Spleen (tissue), 11 donors: ENCODE measurements around the gene CLEC16A. TPM values are rescaled to one million over a fixed set of nuclear protein-coding genes. Genes with fewer than 3 reads are reported as not detected.

ENCODE experiments used
- DNase-seq: peaks from one replicate; pipeline ENCODE4 v3.0.0-alpha.2; 2020
- H3K27ac ChIP-seq, 8 donors: fragments of 200-600 bp; sonication (generic) in 7 of 8; 1 replicate in 4 of 8; 2 replicates in 4 of 8; pipeline versions ENCODE4 v1.5.0 to v1.8.0; 2016 to 2021; ENCODE audit warnings: inconsistent platforms in 4 of 8, mild to moderate bottlenecking in 4 of 8, moderate library complexity in 1 of 8
- H3K27me3 ChIP-seq, 7 donors: fragments of 200-600 bp; sonication (generic) in 6 of 7; replicated peaks in 1 of 7; 1 replicate in 4 of 7; 2 replicates in 3 of 7; pipeline versions ENCODE4 v1.5.0 to v1.8.0; 2016 to 2021; ENCODE audit warnings: inconsistent platforms in 3 of 7, mild to moderate bottlenecking in 1 of 7
- H3K36me3 ChIP-seq, 6 donors: fragments of 200-600 bp; sonication (generic) in 5 of 6; 1 replicate in 4 of 6; 2 replicates in 2 of 6; pipeline versions ENCODE4 v1.5.0 to v1.8.0; 2016 to 2021; ENCODE audit warnings: inconsistent platforms in 2 of 6
- H3K4me1 ChIP-seq, 6 donors: fragments of 200-600 bp; sonication (generic) in 5 of 6; 1 replicate in 3 of 6; 2 replicates in 3 of 6; pipeline versions ENCODE4 v1.5.0 to v1.8.0; 2016 to 2021; ENCODE audit warnings: inconsistent platforms in 3 of 6
- H3K4me3 ChIP-seq, 8 donors: fragments of 200-600 bp; sonication (generic) in 7 of 8; 1 replicate in 4 of 8; 2 replicates in 4 of 8; pipeline versions ENCODE4 v1.5.0 to v1.8.0; 2016 to 2021; ENCODE audit warnings: inconsistent platforms in 4 of 8, mild to moderate bottlenecking in 4 of 8, moderate library complexity in 2 of 8
- H3K9me3 ChIP-seq, 8 donors: fragments of 200-600 bp; sonication (generic) in 7 of 8; 1 replicate in 4 of 8; 2 replicates in 4 of 8; pipeline versions ENCODE4 v1.5.0 to v1.8.0; 2016 to 2021; ENCODE audit warnings: inconsistent platforms in 4 of 8
- POLR2A ChIP-seq, 3 donors: fragments of 450-650 bp; IDR thresholded peaks; one replicate each; pipeline ENCODE4 v1.5.1; 2017; ENCODE audit warnings: antibody characterized with exemption in 3 of 3, mild to moderate bottlenecking in 1 of 3
- POLR2AphosphoS5 ChIP-seq, 3 donors: sonication (generic); formaldehyde crosslinking; IDR thresholded peaks; one replicate each; pipeline ENCODE4 v1.5.1; 2017; ENCODE audit warnings: antibody characterized with exemption in 3 of 3
- WGBS, 5 donors: extraction: QIAGEN DNeasy Blood & Tissue Kit in 3 of 5; methylation state at CpG; one replicate each; pipeline versions ENCODE4 v1.1.5 to v1.1.7; 2013 to 2018; 5-methylcytosine and 5-hydroxymethylcytosine counted together
- intact Hi-C: fragments of 100-400 bp; cut with DNase I; formaldehyde crosslinking; loops from one replicate; pipeline ENCODE4 v1.15.0; 2023; ENCODE audit warnings: low total_unique reads
- polyA plus RNA-seq, 3 donors: library from polyadenylated mRNA; stranded (reverse); fragments of 200-250 nt; gene quantifications; one replicate each; pipeline ENCODE4 v1.2.1, GENCODE V29; 2013
- total RNA-seq, 7 donors: library from RNA; depleted of rRNA in 3 of 7; stranded (reverse); fragments of >200 nt in 3 of 7; fragmentation: NEBNext Ultra II Directional in 4 of 7; extraction: Animal tissue kit (Norgen Biotek cat#: 25700) in 4 of 7; gene quantifications; one replicate each; pipeline versions ENCODE4 v1.1.0 to v1.2.1, GENCODE V29; 2016 to 2021
- TF ChIP-seq, protein P1 (sequence below), 11 experiments: fragments of 200-600 bp in 7 of 11; fragments of 450-650 bp in 4 of 11; sonication (generic) in 4 of 11; IDR thresholded peaks in 8 of 11; conservative IDR thresholded peaks in 3 of 11; 1 replicate in 7 of 11; 2 replicates in 4 of 11; pipeline versions ENCODE4 v1.4.0 to v1.8.0; 2016 to 2021; ENCODE audit warnings: antibody characterized with exemption in 11 of 11, inconsistent platforms in 4 of 11, mild to moderate bottlenecking in 1 of 11
- donor health status: healthy with polysubstance abuse.
- donor health status: DM: no; HTN: no; CAD: no; lungs with moderate emphysema.
- donor health status: DM: no; HTN: no; CAD: no.
- donor health status: Bipolar disorder and iron deficiency.
- donor health status: healthy.
- donor health status: DM: no; HTN: no; CAD: no.
- donor health status: DM: yes; HTN: yes; CAD: no.

CLEC16A gene
- total and polyA plus RNA-seq, 10 donors: 7.3 to 54.6 (median 35.1) TPM

DNA sequence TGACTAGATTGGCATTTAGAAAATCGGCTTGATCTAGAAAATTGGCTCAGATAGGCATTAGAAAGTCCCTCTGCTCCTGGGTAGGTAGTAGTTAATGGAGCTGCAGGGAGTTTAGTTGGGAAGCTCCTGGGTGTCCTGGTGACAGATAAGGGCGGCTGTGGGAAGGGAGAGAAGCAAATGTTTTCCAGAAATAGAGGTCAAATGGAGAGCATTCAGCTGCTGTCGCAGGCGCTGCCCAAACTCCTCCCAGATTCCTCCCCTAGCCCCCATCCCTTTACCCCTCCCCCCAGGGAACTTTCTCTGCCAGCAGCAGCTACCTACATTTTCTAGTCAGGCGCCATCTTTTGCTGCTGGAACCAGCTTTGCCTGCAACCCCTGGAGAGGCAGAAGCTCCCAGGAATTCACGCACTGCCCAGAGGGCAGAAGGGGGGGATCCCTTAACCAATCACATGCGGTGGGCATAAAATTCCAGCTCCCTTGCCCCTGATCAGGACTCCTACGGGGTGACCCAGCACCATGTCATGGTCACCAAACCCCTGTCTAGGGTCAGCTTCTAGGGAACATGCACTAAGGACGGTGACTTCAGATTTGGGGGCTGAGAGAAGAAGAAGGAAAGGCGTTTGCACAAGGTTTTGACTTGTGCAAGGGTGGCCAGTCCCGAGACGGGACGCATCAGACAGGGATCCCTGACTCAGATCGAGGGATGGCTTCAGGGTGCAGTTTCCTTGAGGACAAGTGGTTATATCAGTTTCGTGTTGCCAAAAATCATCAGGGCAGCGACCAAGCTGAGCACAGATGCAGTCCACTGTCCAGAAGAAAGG is 267.8 kb downstream of the CLEC16A start:
- TF ChIP-seq POLR2A (IDR thresholded peaks at IDR 0.05) (no peak), POLR2AphosphoS5 (IDR thresholded peaks at IDR 0.05) (no peak)
- TF ChIP-seq, protein P1, sequence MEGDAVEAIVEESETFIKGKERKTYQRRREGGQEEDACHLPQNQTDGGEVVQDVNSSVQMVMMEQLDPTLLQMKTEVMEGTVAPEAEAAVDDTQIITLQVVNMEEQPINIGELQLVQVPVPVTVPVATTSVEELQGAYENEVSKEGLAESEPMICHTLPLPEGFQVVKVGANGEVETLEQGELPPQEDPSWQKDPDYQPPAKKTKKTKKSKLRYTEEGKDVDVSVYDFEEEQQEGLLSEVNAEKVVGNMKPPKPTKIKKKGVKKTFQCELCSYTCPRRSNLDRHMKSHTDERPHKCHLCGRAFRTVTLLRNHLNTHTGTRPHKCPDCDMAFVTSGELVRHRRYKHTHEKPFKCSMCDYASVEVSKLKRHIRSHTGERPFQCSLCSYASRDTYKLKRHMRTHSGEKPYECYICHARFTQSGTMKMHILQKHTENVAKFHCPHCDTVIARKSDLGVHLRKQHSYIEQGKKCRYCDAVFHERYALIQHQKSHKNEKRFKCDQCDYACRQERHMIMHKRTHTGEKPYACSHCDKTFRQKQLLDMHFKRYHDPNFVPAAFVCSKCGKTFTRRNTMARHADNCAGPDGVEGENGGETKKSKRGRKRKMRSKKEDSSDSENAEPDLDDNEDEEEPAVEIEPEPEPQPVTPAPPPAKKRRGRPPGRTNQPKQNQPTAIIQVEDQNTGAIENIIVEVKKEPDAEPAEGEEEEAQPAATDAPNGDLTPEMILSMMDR (IDR thresholded peaks at IDR 0.05 in 8 of 11, conservative IDR thresholded peaks at IDR 0.05 in 3 of 11): no peak
- intact Hi-C loops: no loop called here
- peaks cover 0 to 37% (median 0%) of the 10 kb centered on the region in 7 donors for H3K27me3 ChIP-seq
- H3K27ac ChIP-seq: no peak overlapping the region
- DNase-seq: peak; percentile 37
- H3K9me3 ChIP-seq: peaks cover 0 to 27% (median 21%) of the 10 kb centered on the region in 8 donors
- H3K4me1 ChIP-seq: peaks cover 0 to 38% (median 0%) of the 10 kb centered on the region in 6 donors
- no peaks in the 10 kb centered on the region for H3K36me3 ChIP-seq
- no peak overlapping the region for H3K4me3 ChIP-seq
- WGBS, 5 donors: 61 to 85% (median 71%) methylated on average over 16 of the region's 16 CpGs

DNA sequence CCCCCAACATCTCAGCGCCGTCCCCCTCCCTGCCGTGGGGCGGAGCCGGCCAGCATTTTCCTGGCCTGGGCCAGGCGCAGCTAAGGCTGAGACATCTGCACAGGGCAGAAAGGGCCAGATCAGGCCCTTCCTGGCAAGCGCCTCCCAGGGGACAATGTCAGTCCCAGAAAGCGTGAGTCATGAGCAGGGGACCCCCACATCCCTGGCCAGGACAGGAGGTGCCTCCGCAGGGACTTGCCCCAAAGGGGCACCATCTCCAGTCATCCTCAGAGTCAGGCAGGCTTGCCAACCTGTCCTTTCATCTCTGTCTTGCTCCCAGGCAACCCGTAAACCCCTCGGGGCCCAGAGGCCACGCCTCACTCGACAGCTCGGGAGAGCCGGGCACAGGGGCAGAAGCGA is 268.4 kb downstream of the CLEC16A start:
- intact Hi-C loops: no loop called here
- Histone ChIP-seq H3K4me3 (no peak overlapping the region), H3K36me3 (no peaks in the 10 kb centered on the region), H3K9me3 (peaks cover 0 to 25% (median 19%) of the 10 kb centered on the region in 8 donors), H3K27me3 (peaks cover 0 to 37% (median 0%) of the 10 kb centered on the region in 7 donors), H3K4me1 (peaks cover 0 to 36% (median 0%) of the 10 kb centered on the region in 6 donors), H3K27ac (no peak overlapping the region)
- peak; percentile 63 for DNase-seq
- no peak for TF ChIP-seq POLR2AphosphoS5 (IDR thresholded peaks at IDR 0.05)
- 59 to 84% (median 79%) methylated on average over 9 to 16 of the region's 16 CpGs for WGBS, 5 donors

DNA sequence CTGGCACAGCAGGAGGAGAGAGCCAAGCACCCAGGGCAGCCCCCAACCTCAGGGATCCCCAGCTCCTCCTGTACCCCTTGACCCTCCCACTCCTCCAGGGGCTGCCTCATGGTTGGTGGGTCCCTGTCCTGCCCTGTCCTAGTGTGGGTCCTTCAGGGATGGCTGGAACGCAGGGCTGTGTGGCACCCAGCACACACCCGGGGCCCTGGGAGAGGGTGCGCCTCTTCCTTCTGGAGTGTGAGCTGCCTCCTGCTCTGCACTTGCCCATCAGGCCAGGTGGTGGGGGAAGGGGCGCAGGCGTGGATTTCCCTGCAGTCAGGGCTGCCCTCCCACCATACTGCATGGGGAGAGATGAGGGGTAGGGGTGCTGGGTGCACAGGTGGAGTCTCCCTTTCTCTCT is 269.0 kb downstream of the CLEC16A start:
- Histone ChIP-seq H3K4me3 (no peak overlapping the region), H3K27me3 (peaks cover 0 to 37% (median 0%) of the 10 kb centered on the region in 7 donors), H3K9me3 (peaks cover 0 to 27% (median 21%) of the 10 kb centered on the region in 8 donors), H3K27ac (no peak overlapping the region), H3K36me3 (no peaks in the 10 kb centered on the region), H3K4me1 (peaks cover 0 to 36% (median 0%) of the 10 kb centered on the region in 6 donors)
- peak; percentile 61 for DNase-seq
- intact Hi-C loops: no loop called here
- WGBS, 5 donors: 81 to 98% (median 91%) methylated on average over 2 to 5 of the region's 5 CpGs
- TF ChIP-seq POLR2AphosphoS5 (IDR thresholded peaks at IDR 0.05) (no peak), POLR2A (IDR thresholded peaks at IDR 0.05) (no peak)
- TF ChIP-seq, protein P1 (IDR thresholded peaks at IDR 0.05 in 8 of 11, conservative IDR thresholded peaks at IDR 0.05 in 3 of 11): no peak

DNA sequence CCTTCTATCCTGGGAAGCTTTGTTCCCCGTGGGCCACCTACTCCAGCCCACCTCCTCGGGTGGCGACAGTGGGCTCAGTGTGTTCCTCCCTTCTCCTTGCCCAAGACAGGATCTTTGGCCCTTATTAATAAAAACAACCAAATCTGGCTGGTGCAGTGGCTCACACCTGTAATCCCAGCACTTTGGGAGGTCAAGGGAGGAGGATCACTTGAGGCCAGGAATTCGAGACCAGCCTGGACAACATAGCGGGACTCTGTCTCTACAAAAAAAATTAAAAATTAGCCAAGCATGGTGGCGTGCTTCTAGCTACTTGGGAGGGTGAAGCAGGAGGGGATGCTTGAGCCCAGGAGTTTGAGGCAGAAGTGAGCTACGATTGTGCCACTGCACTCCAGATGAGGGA is 269.4 kb downstream of the CLEC16A start:
- Histone ChIP-seq H3K27me3 (peaks cover 0 to 37% (median 0%) of the 10 kb centered on the region in 7 donors), H3K36me3 (no peaks in the 10 kb centered on the region), H3K4me3 (no peak overlapping the region), H3K9me3 (peaks cover 0 to 31% (median 26%) of the 10 kb centered on the region in 8 donors), H3K27ac (no peak overlapping the region), H3K4me1 (peaks cover 0 to 32% (median under 1%) of the 10 kb centered on the region in 6 donors)
- no peak for TF ChIP-seq POLR2A (IDR thresholded peaks at IDR 0.05)
- TF ChIP-seq POLR2AphosphoS5 (IDR thresholded peaks at IDR 0.05): no peak
- TF ChIP-seq, protein P1 (IDR thresholded peaks at IDR 0.05 in 8 of 11, conservative IDR thresholded peaks at IDR 0.05 in 3 of 11): no peak
- intact Hi-C loops: no loop called here
- 90 to 98% (median 92%) methylated on average over 7 of the region's 7 CpGs for WGBS, 5 donors
- no peak for DNase-seq
